B cell (primary cell): ENCODE results near the gene TMEM271.

ENCODE experiments used
- EZH2 ChIP-seq: IDR thresholded peaks from 2 replicates; pipeline ENCODE4 v1.6.1; 2012; ENCODE audit warnings: borderline replicate concordance, low read depth, mild to moderate bottlenecking, moderate library complexity, low read length; ENCODE audit not compliant: insufficient read depth, poor library complexity, severe bottlenecking
- TF ChIP-seq, protein P1 (sequence below): fragments of 200-600 bp; IDR thresholded peaks from one replicate; pipeline ENCODE4 v1.8.0; 2022; ENCODE audit warnings: antibody characterized with exemption, mild to moderate bottlenecking

DNA sequence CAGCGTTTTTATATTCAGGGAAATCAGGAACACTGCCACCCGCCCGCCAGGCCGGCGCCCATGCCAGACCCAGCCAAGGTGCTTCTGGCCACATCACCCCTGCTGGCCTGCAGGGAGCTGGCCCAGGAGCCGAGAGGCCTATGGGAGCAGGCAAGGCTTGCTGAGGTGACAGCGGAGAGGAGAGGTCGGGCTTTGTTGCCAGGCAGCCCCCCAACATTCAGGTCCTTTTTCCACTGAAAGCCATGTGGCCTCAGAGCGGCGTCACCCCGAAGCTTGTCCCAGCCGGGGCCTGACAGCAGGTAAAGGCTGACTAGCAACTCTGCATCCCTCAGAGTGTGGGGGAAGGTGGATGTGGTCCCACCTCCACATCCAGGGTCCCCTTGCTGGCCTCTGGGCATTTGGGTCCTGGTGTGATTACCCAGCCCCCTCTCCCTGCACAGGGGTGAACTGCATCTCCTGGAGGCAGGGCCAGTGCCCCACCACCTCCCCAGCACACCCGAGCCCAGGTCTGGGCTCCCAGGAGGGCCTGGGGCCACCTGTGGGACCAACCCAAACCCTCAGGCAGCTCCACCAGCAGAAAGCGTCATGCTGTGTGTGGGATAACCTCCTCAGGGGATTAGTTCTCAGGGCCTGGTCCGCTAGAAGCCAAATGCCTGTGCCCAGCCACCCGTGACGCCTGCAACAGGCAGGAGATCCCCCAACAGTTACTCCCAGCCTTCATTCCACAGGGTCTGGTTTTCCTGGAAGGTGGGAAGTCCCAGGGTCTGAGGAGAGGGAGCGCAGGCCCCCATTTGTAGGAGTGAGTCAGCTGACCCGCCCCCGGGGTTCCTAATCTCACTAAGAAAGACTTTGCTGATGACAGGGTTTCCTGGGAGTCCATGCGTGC lies 48.9 kb upstream of the TMEM271 start, which contains the start of gene PDE6B:
- TF ChIP-seq EZH2: no peak
- TF ChIP-seq, protein P1, sequence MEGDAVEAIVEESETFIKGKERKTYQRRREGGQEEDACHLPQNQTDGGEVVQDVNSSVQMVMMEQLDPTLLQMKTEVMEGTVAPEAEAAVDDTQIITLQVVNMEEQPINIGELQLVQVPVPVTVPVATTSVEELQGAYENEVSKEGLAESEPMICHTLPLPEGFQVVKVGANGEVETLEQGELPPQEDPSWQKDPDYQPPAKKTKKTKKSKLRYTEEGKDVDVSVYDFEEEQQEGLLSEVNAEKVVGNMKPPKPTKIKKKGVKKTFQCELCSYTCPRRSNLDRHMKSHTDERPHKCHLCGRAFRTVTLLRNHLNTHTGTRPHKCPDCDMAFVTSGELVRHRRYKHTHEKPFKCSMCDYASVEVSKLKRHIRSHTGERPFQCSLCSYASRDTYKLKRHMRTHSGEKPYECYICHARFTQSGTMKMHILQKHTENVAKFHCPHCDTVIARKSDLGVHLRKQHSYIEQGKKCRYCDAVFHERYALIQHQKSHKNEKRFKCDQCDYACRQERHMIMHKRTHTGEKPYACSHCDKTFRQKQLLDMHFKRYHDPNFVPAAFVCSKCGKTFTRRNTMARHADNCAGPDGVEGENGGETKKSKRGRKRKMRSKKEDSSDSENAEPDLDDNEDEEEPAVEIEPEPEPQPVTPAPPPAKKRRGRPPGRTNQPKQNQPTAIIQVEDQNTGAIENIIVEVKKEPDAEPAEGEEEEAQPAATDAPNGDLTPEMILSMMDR: no peak
